HEK293T (cell line): ENCODE data around the gene DNAH9.

ENCODE experiments used
- BHLHE40 ChIP-seq: fragments of 450-650 bp; IDR thresholded peaks from 2 replicates; pipeline ENCODE4 v1.6.1; 2016; ENCODE audit warnings: mild to moderate bottlenecking, moderate library complexity, borderline replicate concordance
- CTBP1 ChIP-seq: fragments of 450-650 bp; IDR thresholded peaks from 2 replicates; pipeline ENCODE4 v1.6.1; 2016; ENCODE audit warnings: borderline replicate concordance
- ELF4 ChIP-seq: fragments of 450-650 bp; IDR thresholded peaks from 2 replicates; pipeline ENCODE4 v1.6.1; 2017; ENCODE audit warnings: antibody characterized with exemption
- FOXA1 ChIP-seq: fragments of 450-650 bp; IDR thresholded peaks from 2 replicates; pipeline ENCODE4 v1.6.1; 2016; ENCODE audit warnings: mild to moderate bottlenecking
- FOXK2 ChIP-seq: fragments of 450-650 bp; IDR thresholded peaks from 2 replicates; pipeline ENCODE4 v1.6.1; 2016; ENCODE audit warnings: mild to moderate bottlenecking
- FOXM1 ChIP-seq: fragments of 450-650 bp; IDR thresholded peaks from 2 replicates; pipeline ENCODE4 v1.6.1; 2017; ENCODE audit warnings: mild to moderate bottlenecking, borderline replicate concordance
- HDGF ChIP-seq: fragments of 450-650 bp; IDR thresholded peaks from 2 replicates; pipeline ENCODE4 v1.6.1; 2017; ENCODE audit warnings: antibody characterized with exemption, borderline replicate concordance
- SP1 ChIP-seq: fragments of 450-650 bp; IDR thresholded peaks from 2 replicates; pipeline ENCODE4 v1.6.1; 2017
- SUZ12 ChIP-seq: fragments of 450-650 bp; IDR thresholded peaks from 2 replicates; pipeline ENCODE4 v1.6.1; 2016; ENCODE audit warnings: mild to moderate bottlenecking
- TARDBP ChIP-seq: fragments of 450-650 bp; IDR thresholded peaks from 2 replicates; pipeline ENCODE4 v1.6.1; 2016

- no peak for TF ChIP-seq SP1
- no peak for TF ChIP-seq SUZ12
- TF ChIP-seq FOXM1 = no peak
- TF ChIP-seq FOXK2 = no peak
- TF ChIP-seq ELF4 = no peak
- TF ChIP-seq FOXA1 = no peak
- TF ChIP-seq BHLHE40 = no peak
- TF ChIP-seq HDGF = no peak
- no peak for TF ChIP-seq TARDBP
- TF ChIP-seq CTBP1 = no peak
Observed at GRCh38 chr17:11557727-11558452, 40.4 kb upstream of the DNAH9 start.
